Stimulated activated CD8-positive, alpha-beta memory T cell treated with anti-CD3 and anti-CD28 coated beads, Interleukin-7, amount 100 ng/mL, for 1 hour (primary cell): Measurements from ENCODE around the gene TMEM185B.
"Not testable (repeated sequence)": the region's sequence is repeated elsewhere in the genome, so short reads cannot be mapped to it uniquely, and the experiment has no call there.

ENCODE experiments used
- DNase-seq, 2 donors: peaks; one replicate each; pipeline ENCODE4 v3.0.0-alpha.2; 2020; ENCODE audit warnings: low read depth in 2 of 2

TMEM185B gene

GRCh38 chr2:120223034-120223912, at the start of gene TMEM185B:
TMEM185B (minus strand) TSS chr2:120223400; CDS start chr2:120222976, 424 bp downstream.
- peak; percentile 79 to 86 for DNase-seq

- no peak for DNase-seq
Measured at GRCh38 chr2:120271711-120272379, 48.6 kb upstream of the TMEM185B start.

- DNase-seq: no peak
Measured at GRCh38 chr2:120269816-120270215, 46.6 kb upstream of the TMEM185B start.

GRCh38 chr2:120269076-120269744, 46.0 kb upstream of the TMEM185B start:
- no peak for DNase-seq

GRCh38 chr2:120267348-120267747, 44.1 kb upstream of the TMEM185B start:
- no peak for DNase-seq

- DNase-seq: no peak
Measured at GRCh38 chr2:120265006-120265405, 41.8 kb upstream of the TMEM185B start.

- no peak for DNase-seq
Measured at GRCh38 chr2:120262761-120263428, 39.7 kb upstream of the TMEM185B start.

- DNase-seq: no peak
Measured at GRCh38 chr2:120262150-120262549, 39.0 kb upstream of the TMEM185B start.

GRCh38 chr2:120261387-120262006, 38.3 kb upstream of the TMEM185B start:
- no peak for DNase-seq

- no peak for DNase-seq
Measured at GRCh38 chr2:120260736-120261135, 37.5 kb upstream of the TMEM185B start.

- not testable (repeated sequence) for DNase-seq
Measured at GRCh38 chr2:120259939-120260338, 36.7 kb upstream of the TMEM185B start.

- DNase-seq: no peak
Measured at GRCh38 chr2:120258196-120258595, 35.0 kb upstream of the TMEM185B start.

GRCh38 chr2:120257522-120257921, 34.3 kb upstream of the TMEM185B start:
- no peak for DNase-seq

- no peak for DNase-seq
Measured at GRCh38 chr2:120256651-120257000, 33.4 kb upstream of the TMEM185B start.

- no peak for DNase-seq
Measured at GRCh38 chr2:120255986-120256650, 32.9 kb upstream of the TMEM185B start.

GRCh38 chr2:120255071-120255470, 31.9 kb upstream of the TMEM185B start:
- DNase-seq: no peak

- no peak for DNase-seq
Measured at GRCh38 chr2:120254178-120254577, 31.0 kb upstream of the TMEM185B start.

- DNase-seq: peak in 1 of 2 donors; percentile 27
Measured at GRCh38 chr2:120253021-120253882, 30.1 kb upstream of the TMEM185B start.

GRCh38 chr2:120252225-120253020, 29.2 kb upstream of the TMEM185B start, which contains the start of gene RALB:
RALB (plus strand) TSS chr2:120252852; CDS start chr2:120278665, 25,813 bp downstream.
- peak; percentile 95 to 96 for DNase-seq
